Peyer's patch (tissue), 4 donors: ENCODE data around the gene GSTCD.
"Not testable (repeated sequence)": the region's sequence is repeated elsewhere in the genome, so short reads cannot be mapped to it uniquely, and the experiment has no call there.

Experiments
- POLR2A ChIP-seq, 2 donors: fragments of 450-650 bp; IDR thresholded peaks; one replicate each; pipeline ENCODE4 v1.5.1; 2017; ENCODE audit warnings: antibody characterized with exemption in 2 of 2, mild to moderate bottlenecking in 2 of 2, moderate library complexity in 2 of 2
- TF ChIP-seq, protein P1 (sequence below), 6 experiments: fragments of 450-650 bp in 4 of 6; fragments of 200-600 bp in 2 of 6; sonication (generic) in 1 of 6; IDR thresholded peaks; one replicate each; pipeline ENCODE4 v1.5.1; 2017 to 2019; ENCODE audit warnings: antibody characterized with exemption in 6 of 6, mild to moderate bottlenecking in 3 of 6, moderate library complexity in 1 of 6

DNA sequence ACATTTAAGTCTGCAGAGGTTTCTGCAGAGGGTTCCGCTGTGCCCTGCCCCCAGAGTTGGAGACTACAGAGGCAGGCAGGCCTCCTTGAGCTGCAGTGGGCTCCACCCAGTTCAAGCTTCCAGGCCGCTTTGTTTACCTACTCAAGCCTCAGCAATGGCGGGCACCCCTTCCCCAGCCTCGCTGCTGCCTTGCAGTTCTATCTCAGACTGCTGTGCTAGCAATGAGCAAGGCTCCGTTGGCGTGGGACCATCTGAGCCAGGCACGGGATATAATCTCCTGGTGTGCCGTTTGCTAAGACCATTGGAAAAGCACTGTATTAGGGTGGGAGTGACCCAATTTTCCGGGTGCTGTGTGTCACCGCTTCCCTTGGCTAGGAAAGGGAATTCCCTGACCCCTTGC is 26.6 kb downstream of the GSTCD start:
- TF ChIP-seq, protein P1, sequence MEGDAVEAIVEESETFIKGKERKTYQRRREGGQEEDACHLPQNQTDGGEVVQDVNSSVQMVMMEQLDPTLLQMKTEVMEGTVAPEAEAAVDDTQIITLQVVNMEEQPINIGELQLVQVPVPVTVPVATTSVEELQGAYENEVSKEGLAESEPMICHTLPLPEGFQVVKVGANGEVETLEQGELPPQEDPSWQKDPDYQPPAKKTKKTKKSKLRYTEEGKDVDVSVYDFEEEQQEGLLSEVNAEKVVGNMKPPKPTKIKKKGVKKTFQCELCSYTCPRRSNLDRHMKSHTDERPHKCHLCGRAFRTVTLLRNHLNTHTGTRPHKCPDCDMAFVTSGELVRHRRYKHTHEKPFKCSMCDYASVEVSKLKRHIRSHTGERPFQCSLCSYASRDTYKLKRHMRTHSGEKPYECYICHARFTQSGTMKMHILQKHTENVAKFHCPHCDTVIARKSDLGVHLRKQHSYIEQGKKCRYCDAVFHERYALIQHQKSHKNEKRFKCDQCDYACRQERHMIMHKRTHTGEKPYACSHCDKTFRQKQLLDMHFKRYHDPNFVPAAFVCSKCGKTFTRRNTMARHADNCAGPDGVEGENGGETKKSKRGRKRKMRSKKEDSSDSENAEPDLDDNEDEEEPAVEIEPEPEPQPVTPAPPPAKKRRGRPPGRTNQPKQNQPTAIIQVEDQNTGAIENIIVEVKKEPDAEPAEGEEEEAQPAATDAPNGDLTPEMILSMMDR (IDR thresholded peaks at IDR 0.05) = not testable (repeated sequence)
- TF ChIP-seq POLR2A (IDR thresholded peaks at IDR 0.05) = not testable (repeated sequence)
